GM12891 (cell line): ENCODE results near the gene PIPOX.

Experiments
- POLR2A ChIP-seq: IDR thresholded peaks from 2 replicates; pipeline ENCODE4 v1.6.1; 2011; ENCODE audit warnings: low read depth, low read length, control low read depth
- POLR2AphosphoS5 ChIP-seq: IDR thresholded peaks from 2 replicates; pipeline ENCODE4 v1.6.1; 2011; ENCODE audit warnings: low read depth, low read length, control low read depth
- SPI1 ChIP-seq: IDR thresholded peaks from 2 replicates; pipeline ENCODE4 v1.6.1; 2011; ENCODE audit warnings: low read depth, low read length, control low read depth
- TAF1 ChIP-seq: IDR thresholded peaks from 2 replicates; pipeline ENCODE4 v1.6.1; 2011; ENCODE audit warnings: low read depth, low read length, control low read depth

DNA sequence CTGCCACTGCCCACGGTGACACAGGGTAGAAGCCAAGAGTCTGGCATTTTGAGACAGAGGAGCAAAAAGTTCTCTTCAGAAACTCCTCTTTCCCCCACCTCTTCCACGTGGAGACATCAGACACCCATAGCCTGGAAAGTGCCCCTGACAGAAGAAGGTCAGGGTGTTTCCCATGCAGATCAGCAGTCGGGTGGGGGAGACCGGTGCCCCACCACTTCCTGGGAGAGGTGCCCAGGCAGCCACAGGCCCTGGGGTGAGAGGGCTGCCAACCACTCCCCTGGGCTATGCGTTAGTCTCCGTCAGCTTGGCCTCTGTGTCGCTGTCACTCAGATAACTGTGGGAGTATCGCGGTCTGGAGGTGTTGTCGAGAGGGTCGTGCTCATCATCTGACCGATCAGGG, 31.5 kb downstream of the PIPOX start:
- TF ChIP-seq POLR2A (no peak), POLR2AphosphoS5 (no peak), TAF1 (no peak), SPI1 (no peak)
